Liver (tissue), 9 donors: ENCODE results near the gene DCTPP1. TPM values are rescaled to one million over a fixed set of nuclear protein-coding genes. Genes with fewer than 3 reads are reported as not detected.

Experiments
- DNase-seq: peaks from one replicate; pipeline ENCODE4 v3.0.0-alpha.2; 2017; ENCODE audit warnings: low spot score
- H3K27ac ChIP-seq, 2 donors: one replicate each; pipeline ENCODE4 v1.7.0; 2013; ENCODE audit warnings: inconsistent platforms in 2 of 2, low read length in 2 of 2, control low read depth in 1 of 2, low read depth in 1 of 2, mild to moderate bottlenecking in 1 of 2
- H3K27me3 ChIP-seq, 4 donors: one replicate each; pipeline versions ENCODE4 v1.6.1 to v1.7.0; 2013; ENCODE audit warnings: low read length in 3 of 4, inconsistent platforms in 1 of 4, mild to moderate bottlenecking in 1 of 4, moderate library complexity in 1 of 4; ENCODE audit not compliant: control insufficient read depth in 4 of 4, insufficient read depth in 4 of 4
- H3K36me3 ChIP-seq, 4 donors: one replicate each; pipeline versions ENCODE4 v1.6.1 to v1.7.0; 2013; ENCODE audit warnings: low read length in 3 of 4, mild to moderate bottlenecking in 3 of 4, low read depth in 1 of 4, moderate library complexity in 1 of 4; ENCODE audit not compliant: control insufficient read depth in 4 of 4, insufficient read depth in 3 of 4
- H3K4me1 ChIP-seq, 4 donors: one replicate each; pipeline versions ENCODE4 v1.6.1 to v1.7.0; 2013; ENCODE audit warnings: low read length in 3 of 4, mild to moderate bottlenecking in 3 of 4, moderate library complexity in 1 of 4; ENCODE audit not compliant: control insufficient read depth in 4 of 4, insufficient read depth in 4 of 4
- H3K4me3 ChIP-seq, 3 donors: one replicate each; pipeline versions ENCODE4 v1.6.1 to v1.7.0; 2013; ENCODE audit warnings: low read length in 3 of 3, control low read depth in 1 of 3, low read depth in 1 of 3, mild to moderate bottlenecking in 1 of 3
- H3K9ac ChIP-seq, 2 donors: one replicate each; pipeline ENCODE4 v1.7.0; 2013; ENCODE audit warnings: low read length in 2 of 2, mild to moderate bottlenecking in 2 of 2, moderate library complexity in 2 of 2, control low read depth in 1 of 2, low read depth in 1 of 2
- H3K9me3 ChIP-seq, 4 donors: one replicate each; pipeline versions ENCODE4 v1.6.1 to v1.7.0; 2013; ENCODE audit warnings: low read length in 3 of 4; ENCODE audit not compliant: control insufficient read depth in 4 of 4
- EGR1 ChIP-seq, 2 donors: IDR thresholded peaks; 2 replicates each; pipeline ENCODE4 v1.6.1; 2016 to 2018; ENCODE audit warnings: antibody characterized with exemption in 2 of 2, low read depth in 2 of 2
- FOXA1 ChIP-seq: IDR thresholded peaks from 2 replicates; pipeline ENCODE4 v1.6.1; 2016; ENCODE audit warnings: antibody characterized with exemption
- FOXA2 ChIP-seq: IDR thresholded peaks from 2 replicates; pipeline ENCODE4 v1.6.1; 2016; ENCODE audit warnings: antibody characterized with exemption
- HNF4A ChIP-seq, 2 donors: conservative IDR thresholded peaks; 2 replicates each; pipeline ENCODE4 v1.6.1; 2016; ENCODE audit warnings: antibody characterized with exemption in 2 of 2, mild to moderate bottlenecking in 2 of 2
- HNF4G ChIP-seq: IDR thresholded peaks from 2 replicates; pipeline ENCODE4 v1.6.1; 2016; ENCODE audit warnings: antibody characterized with exemption
- JUND ChIP-seq, 2 donors: IDR thresholded peaks; 2 replicates each; pipeline ENCODE4 v1.6.1; 2016; ENCODE audit warnings: antibody characterized with exemption in 2 of 2
- MAX ChIP-seq: IDR thresholded peaks from 2 replicates; pipeline ENCODE4 v1.6.1; 2016; ENCODE audit warnings: antibody characterized with exemption
- NR2F2 ChIP-seq: IDR thresholded peaks from 2 replicates; pipeline ENCODE4 v1.6.1; 2016; ENCODE audit warnings: antibody characterized with exemption
- RAD21 ChIP-seq, 2 donors: IDR thresholded peaks; 2 replicates each; pipeline ENCODE4 v1.6.1; 2016; ENCODE audit warnings: antibody characterized with exemption in 2 of 2, mild to moderate bottlenecking in 2 of 2
- RXRA ChIP-seq, 2 donors: IDR thresholded peaks; 2 replicates each; pipeline ENCODE4 v1.6.1; 2017 to 2018; ENCODE audit warnings: antibody characterized with exemption in 2 of 2, mild to moderate bottlenecking in 1 of 2
- SP1 ChIP-seq: IDR thresholded peaks from 2 replicates; pipeline ENCODE4 v1.6.1; 2018; ENCODE audit warnings: antibody characterized with exemption, mild to moderate bottlenecking
- YY1 ChIP-seq: IDR thresholded peaks from 2 replicates; pipeline ENCODE4 v1.6.1; 2016; ENCODE audit warnings: antibody characterized with exemption, mild to moderate bottlenecking
- ZBTB33 ChIP-seq: IDR thresholded peaks from 2 replicates; pipeline ENCODE4 v1.6.1; 2016; ENCODE audit warnings: antibody characterized with exemption
- WGBS: extraction: QIAGEN DNeasy Blood & Tissue Kit; methylation state at CpG from one replicate; pipeline ENCODE4 v1.1.7; 2013; 5-methylcytosine and 5-hydroxymethylcytosine counted together
- polyA plus RNA-seq, 2 donors: library from polyadenylated mRNA; stranded (reverse) in 1 of 2; unstranded in 1 of 2; fragments of 200-250 nt in 1 of 2; fragments of >200 nt in 1 of 2; fragmentation: Nextera tagmentation in 1 of 2; extraction: Ambion mirVana in 1 of 2; gene quantifications; one replicate each; pipeline versions ENCODE4 v1.2.1 to v1.2.3, GENCODE V29; 2013 to 2015
- total RNA-seq, 2 donors: library from RNA; depleted of rRNA; stranded (reverse); fragments of >200 nt; gene quantifications; one replicate each; pipeline ENCODE4 v1.2.3, GENCODE V29; 2014
- TF ChIP-seq, protein P1 (sequence below): IDR thresholded peaks from 2 replicates; pipeline ENCODE4 v1.6.1; 2016; ENCODE audit warnings: antibody characterized with exemption
- TF ChIP-seq, protein P2 (sequence below): IDR thresholded peaks from 2 replicates; pipeline ENCODE4 v1.6.1; 2016; ENCODE audit warnings: antibody characterized with exemption, mild to moderate bottlenecking
- donor health status: healthy.
- donor health status: healthy.
- donor health status: healthy.
- donor health status: healthy.
- donor health status: healthy.

The DCTPP1 gene
- total and polyA plus RNA-seq, 4 donors: 6.0 to 18.8 (median 15.0) TPM

- TF ChIP-seq, protein P1, sequence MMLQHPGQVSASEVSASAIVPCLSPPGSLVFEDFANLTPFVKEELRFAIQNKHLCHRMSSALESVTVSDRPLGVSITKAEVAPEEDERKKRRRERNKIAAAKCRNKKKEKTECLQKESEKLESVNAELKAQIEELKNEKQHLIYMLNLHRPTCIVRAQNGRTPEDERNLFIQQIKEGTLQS: no peak
- peak; percentile 17 for TF ChIP-seq YY1
- TF ChIP-seq, protein P2, sequence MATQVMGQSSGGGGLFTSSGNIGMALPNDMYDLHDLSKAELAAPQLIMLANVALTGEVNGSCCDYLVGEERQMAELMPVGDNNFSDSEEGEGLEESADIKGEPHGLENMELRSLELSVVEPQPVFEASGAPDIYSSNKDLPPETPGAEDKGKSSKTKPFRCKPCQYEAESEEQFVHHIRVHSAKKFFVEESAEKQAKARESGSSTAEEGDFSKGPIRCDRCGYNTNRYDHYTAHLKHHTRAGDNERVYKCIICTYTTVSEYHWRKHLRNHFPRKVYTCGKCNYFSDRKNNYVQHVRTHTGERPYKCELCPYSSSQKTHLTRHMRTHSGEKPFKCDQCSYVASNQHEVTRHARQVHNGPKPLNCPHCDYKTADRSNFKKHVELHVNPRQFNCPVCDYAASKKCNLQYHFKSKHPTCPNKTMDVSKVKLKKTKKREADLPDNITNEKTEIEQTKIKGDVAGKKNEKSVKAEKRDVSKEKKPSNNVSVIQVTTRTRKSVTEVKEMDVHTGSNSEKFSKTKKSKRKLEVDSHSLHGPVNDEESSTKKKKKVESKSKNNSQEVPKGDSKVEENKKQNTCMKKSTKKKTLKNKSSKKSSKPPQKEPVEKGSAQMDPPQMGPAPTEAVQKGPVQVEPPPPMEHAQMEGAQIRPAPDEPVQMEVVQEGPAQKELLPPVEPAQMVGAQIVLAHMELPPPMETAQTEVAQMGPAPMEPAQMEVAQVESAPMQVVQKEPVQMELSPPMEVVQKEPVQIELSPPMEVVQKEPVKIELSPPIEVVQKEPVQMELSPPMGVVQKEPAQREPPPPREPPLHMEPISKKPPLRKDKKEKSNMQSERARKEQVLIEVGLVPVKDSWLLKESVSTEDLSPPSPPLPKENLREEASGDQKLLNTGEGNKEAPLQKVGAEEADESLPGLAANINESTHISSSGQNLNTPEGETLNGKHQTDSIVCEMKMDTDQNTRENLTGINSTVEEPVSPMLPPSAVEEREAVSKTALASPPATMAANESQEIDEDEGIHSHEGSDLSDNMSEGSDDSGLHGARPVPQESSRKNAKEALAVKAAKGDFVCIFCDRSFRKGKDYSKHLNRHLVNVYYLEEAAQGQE: no peak
- TF ChIP-seq MAX: no peak
- no peak for TF ChIP-seq FOXA2
- no peak for TF ChIP-seq JUND (IDR thresholded peaks at IDR 0.05)
These were observed 34.5 kb downstream of the DCTPP1 start, which contains the start of gene ZNF48 (continued) for GRCh38 chr16:30395155-30395991.

- no peak for DNase-seq
- peak overlapping the region in 1 of 2 donors; percentile 16 for H3K9ac ChIP-seq
- 16% methylated on average over 31 of the region's 31 CpGs for WGBS
- no peaks in the 10 kb centered on the region for H3K9me3 ChIP-seq
- H3K36me3 ChIP-seq: peaks cover 0 to 3% (median 1%) of the 10 kb centered on the region in 4 donors
- H3K27ac ChIP-seq: peak overlapping the region; percentile 51 to 78
- no peaks in the 10 kb centered on the region for H3K27me3 ChIP-seq
- peaks cover 2 to 17% (median 11%) of the 10 kb centered on the region in 4 donors for H3K4me1 ChIP-seq
- peak overlapping the region; percentile 54 to 96 (median 55) for H3K4me3 ChIP-seq
- TF ChIP-seq JUND (IDR thresholded peaks at IDR 0.05) (no peak), HNF4G (no peak), YY1 (no peak), MAX (no peak), ZBTB33 (no peak), FOXA1 (no peak), RAD21 (IDR thresholded peaks at IDR 0.05) (no peak), FOXA2 (no peak)
- TF ChIP-seq, protein P1: no peak
These were observed 35.2 kb downstream of the DCTPP1 start for GRCh38 chr16:30394592-30395154.

DNA sequence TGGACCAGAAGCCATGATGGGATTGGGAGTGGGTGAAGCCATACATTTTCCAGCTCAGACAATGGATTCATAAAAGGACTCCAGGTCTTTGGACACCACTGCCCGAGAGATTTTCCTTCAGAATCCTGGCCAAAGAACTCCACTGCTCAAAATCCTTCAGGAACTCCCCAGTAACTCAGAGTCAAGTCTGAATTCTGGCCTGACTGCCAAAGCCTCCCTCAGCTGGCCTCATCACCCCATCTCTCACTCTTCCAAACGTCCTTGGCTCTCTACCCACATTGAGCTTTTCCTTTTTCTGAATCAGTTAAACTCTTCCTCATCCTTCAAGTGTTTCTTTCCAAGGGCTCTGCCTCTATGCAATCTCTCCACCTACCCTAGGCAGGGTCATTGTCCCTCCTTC lies 46.3 kb downstream of the DCTPP1 start:
- H3K27ac ChIP-seq: no peak overlapping the region
- no peak for DNase-seq
- WGBS: 57% methylated on average over 2 of the region's 2 CpGs

More for the DNA sequence above, 46.3 kb downstream of the DCTPP1 start:
- no peaks in the 10 kb centered on the region for H3K9me3 ChIP-seq
- no peak overlapping the region for H3K4me3 ChIP-seq
- H3K4me1 ChIP-seq: peaks cover 5 to 7% (median 6%) of the 10 kb centered on the region in 4 donors
- no peaks in the 10 kb centered on the region for H3K27me3 ChIP-seq
- H3K9ac ChIP-seq: no peak overlapping the region
- H3K36me3 ChIP-seq: no peaks in the 10 kb centered on the region
- TF ChIP-seq SP1 (no peak), MAX (no peak), HNF4A (conservative IDR thresholded peaks at IDR 0.05) (no peak), RXRA (IDR thresholded peaks at IDR 0.05) (no peak), EGR1 (IDR thresholded peaks at IDR 0.05; ENCODE audit: low read depth in 2 of 2) (no peak), RAD21 (IDR thresholded peaks at IDR 0.05) (no peak), JUND (IDR thresholded peaks at IDR 0.05) (no peak), NR2F2 (no peak)
- TF ChIP-seq, protein P1: no peak
- TF ChIP-seq, protein P2: no peak
